B cell (primary cell): Measurements from ENCODE around the gene DPYSL3.

Experiments used
- EZH2 ChIP-seq: IDR thresholded peaks from 2 replicates; pipeline ENCODE4 v1.6.1; 2012; ENCODE audit warnings: borderline replicate concordance, low read depth, mild to moderate bottlenecking, moderate library complexity, low read length; ENCODE audit not compliant: insufficient read depth, poor library complexity, severe bottlenecking
- TF ChIP-seq, protein P1 (sequence below): fragments of 200-600 bp; IDR thresholded peaks from one replicate; pipeline ENCODE4 v1.8.0; 2022; ENCODE audit warnings: antibody characterized with exemption, mild to moderate bottlenecking

DNA sequence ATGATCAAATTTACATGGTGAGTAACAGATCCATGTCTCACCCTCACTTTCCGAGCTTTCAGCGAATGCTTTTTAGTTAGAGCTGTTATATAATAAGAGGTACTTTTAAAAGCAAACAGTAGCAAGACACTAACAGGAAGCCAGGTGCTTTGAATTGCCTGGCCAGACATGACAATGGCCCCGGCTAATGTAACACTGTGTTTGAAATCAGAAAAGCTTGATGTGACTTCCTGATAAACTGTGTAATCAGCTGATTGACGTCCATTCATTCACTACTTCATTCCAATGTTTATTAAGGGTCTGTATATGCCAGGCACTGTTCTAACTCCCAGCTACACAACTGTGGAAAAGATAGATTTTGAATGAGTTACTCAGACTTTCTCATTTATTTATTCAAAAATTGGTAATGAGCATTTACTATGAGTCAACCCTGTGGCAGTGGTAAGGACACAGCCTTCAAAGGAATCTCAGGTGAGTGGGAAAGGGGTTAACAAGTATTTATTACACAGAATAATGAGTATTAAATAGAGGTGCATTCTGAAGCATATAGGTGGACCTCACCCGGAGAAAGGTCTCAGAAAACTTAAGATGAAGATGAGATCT is 26.6 kb downstream of the DPYSL3 start:
- TF ChIP-seq, protein P1, sequence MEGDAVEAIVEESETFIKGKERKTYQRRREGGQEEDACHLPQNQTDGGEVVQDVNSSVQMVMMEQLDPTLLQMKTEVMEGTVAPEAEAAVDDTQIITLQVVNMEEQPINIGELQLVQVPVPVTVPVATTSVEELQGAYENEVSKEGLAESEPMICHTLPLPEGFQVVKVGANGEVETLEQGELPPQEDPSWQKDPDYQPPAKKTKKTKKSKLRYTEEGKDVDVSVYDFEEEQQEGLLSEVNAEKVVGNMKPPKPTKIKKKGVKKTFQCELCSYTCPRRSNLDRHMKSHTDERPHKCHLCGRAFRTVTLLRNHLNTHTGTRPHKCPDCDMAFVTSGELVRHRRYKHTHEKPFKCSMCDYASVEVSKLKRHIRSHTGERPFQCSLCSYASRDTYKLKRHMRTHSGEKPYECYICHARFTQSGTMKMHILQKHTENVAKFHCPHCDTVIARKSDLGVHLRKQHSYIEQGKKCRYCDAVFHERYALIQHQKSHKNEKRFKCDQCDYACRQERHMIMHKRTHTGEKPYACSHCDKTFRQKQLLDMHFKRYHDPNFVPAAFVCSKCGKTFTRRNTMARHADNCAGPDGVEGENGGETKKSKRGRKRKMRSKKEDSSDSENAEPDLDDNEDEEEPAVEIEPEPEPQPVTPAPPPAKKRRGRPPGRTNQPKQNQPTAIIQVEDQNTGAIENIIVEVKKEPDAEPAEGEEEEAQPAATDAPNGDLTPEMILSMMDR = no peak
- TF ChIP-seq EZH2 = no peak
